ENCODE measurements around the gene TRPV4. TPM values are rescaled to one million over a fixed set of nuclear protein-coding genes. Genes with fewer than 3 reads are reported as not detected.
A peak's percentile ranks its signal among the peaks of the same experiment; 100 is the strongest.

Gene TRPV4
- total RNA-seq, 1 donor from 2014 or later: 0.75 TPM

GRCh38 chr12:109762673-109763191 lies 70.5 kb downstream of the TRPV4 start:
- Histone ChIP-seq H3K4me2 (ENCODE audit: low read length) (no peak overlapping the region), H3K27ac (ENCODE audit: low read depth, low read length) (no peak overlapping the region), H3K27me3 (ENCODE audit: insufficient read depth, low read length) (no peaks in the 10 kb centered on the region), H4K20me1 (ENCODE audit: insufficient read depth, low read length) (no peaks in the 10 kb centered on the region), H3K9ac (ENCODE audit: low read length) (no peak overlapping the region), H3K4me1 (ENCODE audit: insufficient read depth, low read length) (no peaks in the 10 kb centered on the region), H2AFZ (ENCODE audit: low read depth, low read length) (no peak overlapping the region), H3K4me3 (ENCODE audit: insufficient read depth, low read depth, low read length) (no peak overlapping the region), H3K36me3 (ENCODE audit: insufficient read depth, low read length) (no peaks in the 10 kb centered on the region), H3K9me3 (ENCODE audit: insufficient read depth, low read depth, low read length) (peaks cover 4% of the 10 kb centered on the region), H3K79me2 (ENCODE audit: insufficient read depth, low read length) (no peaks in the 10 kb centered on the region)
- Mint-ChIP-seq H3K36me3 (ENCODE audit: low read depth, unreplicated experiment) (peaks cover 5% of the 10 kb centered on the region), H3K9me3 (ENCODE audit: unreplicated experiment) (peaks cover 8% of the 10 kb centered on the region), H3K4me1 (ENCODE audit: low read depth, unreplicated experiment) (no peaks in the 10 kb centered on the region), H3K27me3 (ENCODE audit: low read depth, unreplicated experiment) (peaks cover 2% of the 10 kb centered on the region), H3K27ac (ENCODE audit: unreplicated experiment) (peak overlapping the region; percentile 53), H3K4me3 (ENCODE audit: unreplicated experiment) (no peak overlapping the region)
- no peak for TF ChIP-seq EZH2 (IDR thresholded peaks at IDR 0.05; ENCODE audit: insufficient read depth, low read length)
- no peak for TF ChIP-seq CTCF (IDR thresholded peaks at IDR 0.05; ENCODE audit: insufficient read depth, low read depth, low read length)
- no peak for DNase-seq (ENCODE audit: low read depth)
- no peak for FAIRE-seq

- no peak overlapping the region for H3K4me3 Mint-ChIP-seq (ENCODE audit: unreplicated experiment)
- no peak for TF ChIP-seq CTCF (IDR thresholded peaks at IDR 0.05; ENCODE audit: insufficient read depth, low read depth, low read length)
- no peak for TF ChIP-seq EZH2 (IDR thresholded peaks at IDR 0.05; ENCODE audit: insufficient read depth, low read length)
- no peaks in the 10 kb centered on the region for H4K20me1 ChIP-seq (ENCODE audit: insufficient read depth, low read length)
- DNase-seq (ENCODE audit: low read depth) (no peak), FAIRE-seq (no peak)
- H3K9ac ChIP-seq (ENCODE audit: low read length): no peak overlapping the region
- no peak overlapping the region for H2AFZ ChIP-seq (ENCODE audit: low read depth, low read length)
- peaks cover 5% of the 10 kb centered on the region for H3K36me3 Mint-ChIP-seq (ENCODE audit: low read depth, unreplicated experiment)
- H3K4me1 Mint-ChIP-seq (ENCODE audit: low read depth, unreplicated experiment): no peaks in the 10 kb centered on the region
- no peaks in the 10 kb centered on the region for H3K36me3 ChIP-seq (ENCODE audit: insufficient read depth, low read length)
- H3K9me3 Mint-ChIP-seq (ENCODE audit: unreplicated experiment): peaks cover 9% of the 10 kb centered on the region
- no peak overlapping the region for H3K4me2 ChIP-seq (ENCODE audit: low read length)
- peaks cover 2% of the 10 kb centered on the region for H3K27me3 Mint-ChIP-seq (ENCODE audit: low read depth, unreplicated experiment)
- H3K27ac Mint-ChIP-seq (ENCODE audit: unreplicated experiment): peak overlapping the region; percentile 53
- H3K27me3 ChIP-seq (ENCODE audit: insufficient read depth, low read length): no peaks in the 10 kb centered on the region
- H3K27ac ChIP-seq (ENCODE audit: low read depth, low read length): no peak overlapping the region
- peaks cover 4% of the 10 kb centered on the region for H3K9me3 ChIP-seq (ENCODE audit: insufficient read depth, low read depth, low read length)
- no peaks in the 10 kb centered on the region for H3K79me2 ChIP-seq (ENCODE audit: insufficient read depth, low read length)
- no peaks in the 10 kb centered on the region for H3K4me1 ChIP-seq (ENCODE audit: insufficient read depth, low read length)
- H3K4me3 ChIP-seq (ENCODE audit: insufficient read depth, low read depth, low read length): no peak overlapping the region
These were observed 71.0 kb downstream of the TRPV4 start for GRCh38 chr12:109762071-109762672.

Data from astrocyte (in vitro differentiated cells and primary cell).